Progenitor cell of endocrine pancreas (in vitro differentiated cells): Measurements from ENCODE around the gene GPRIN3. TPM values are rescaled to one million over a fixed set of nuclear protein-coding genes. Genes with fewer than 3 reads are reported as not detected.

Experiments used
- DNase-seq: peaks from one replicate; pipeline ENCODE4 v3.0.0; 2021; ENCODE audit warnings: low spot score; ENCODE audit not compliant: unreplicated experiment
- H3K27ac Mint-ChIP-seq: 2 replicates; pipeline ENCODE4 v1.8.0; 2021; ENCODE audit warnings: mild to moderate bottlenecking, moderate library complexity, mixed read lengths
- H3K27me3 Mint-ChIP-seq: 2 replicates; pipeline ENCODE4 v1.8.0; 2021; ENCODE audit warnings: mixed read lengths
- H3K36me3 Mint-ChIP-seq: 2 replicates; pipeline ENCODE4 v1.8.0; 2022; ENCODE audit warnings: mixed read lengths; ENCODE audit not compliant: insufficient read depth
- H3K4me1 Mint-ChIP-seq: 2 replicates; pipeline ENCODE4 v1.8.0; 2021; ENCODE audit warnings: low read depth, mixed read lengths
- H3K4me3 Mint-ChIP-seq: 2 replicates; pipeline ENCODE4 v1.8.0; 2021; ENCODE audit warnings: low read depth, mild to moderate bottlenecking, moderate library complexity, mixed read lengths
- H3K9me3 Mint-ChIP-seq: 2 replicates; pipeline ENCODE4 v1.8.0; 2021; ENCODE audit warnings: low read depth, mixed read lengths
- CTCF ChIP-seq: fragments of 200-600 bp; sonication (generic); IDR thresholded peaks from one replicate; pipeline ENCODE4 v1.5.0; 2021; ENCODE audit warnings: antibody characterized with exemption, mild to moderate bottlenecking; ENCODE audit not compliant: unreplicated experiment
- total RNA-seq: library from RNA; stranded (reverse); gene quantifications from 2 replicates; pipeline ENCODE4 v1.2.1, GENCODE V29; 2021

GPRIN3 gene
- total RNA-seq, 1 donor from 2014 or later = 16.0 TPM

GRCh38 chr4:89243733-89244252, 63.8 kb downstream of the GPRIN3 start:
- peaks cover 41% of the 10 kb centered on the region for H3K4me1 Mint-ChIP-seq
- no peak for TF ChIP-seq CTCF
- no peaks in the 10 kb centered on the region for H3K9me3 Mint-ChIP-seq
- no peak overlapping the region for H3K4me3 Mint-ChIP-seq
- H3K27me3 Mint-ChIP-seq = no peaks in the 10 kb centered on the region
- peak overlapping the region; percentile 91 for H3K27ac Mint-ChIP-seq
- peaks cover 11% of the 10 kb centered on the region for H3K36me3 Mint-ChIP-seq
- no peak for DNase-seq

GRCh38 chr4:89242864-89243732, 64.5 kb downstream of the GPRIN3 start:
- Mint-ChIP-seq H3K4me1 (peaks cover 34% of the 10 kb centered on the region), H3K4me3 (peak overlapping the region; percentile 27), H3K27me3 (no peaks in the 10 kb centered on the region), H3K36me3 (peaks cover 8% of the 10 kb centered on the region), H3K9me3 (no peaks in the 10 kb centered on the region), H3K27ac (peak overlapping the region; percentile 91)
- TF ChIP-seq CTCF = no peak
- DNase-seq = no peak

- Mint-ChIP-seq H3K27me3 (no peaks in the 10 kb centered on the region), H3K36me3 (peaks cover 1% of the 10 kb centered on the region), H3K4me1 (peaks cover 31% of the 10 kb centered on the region), H3K27ac (no peak overlapping the region), H3K4me3 (no peak overlapping the region), H3K9me3 (no peaks in the 10 kb centered on the region)
- no peak for TF ChIP-seq CTCF
- DNase-seq = no peak
These were observed 65.4 kb downstream of the GPRIN3 start for GRCh38 chr4:89242216-89242615.

- Mint-ChIP-seq H3K4me1 (peaks cover 2% of the 10 kb centered on the region), H3K4me3 (no peak overlapping the region), H3K9me3 (peaks cover 9% of the 10 kb centered on the region), H3K27me3 (no peaks in the 10 kb centered on the region), H3K27ac (no peak overlapping the region), H3K36me3 (peaks cover 4% of the 10 kb centered on the region)
- no peak for TF ChIP-seq CTCF
- DNase-seq = no peak
These were observed 77.3 kb downstream of the GPRIN3 start for GRCh38 chr4:89230271-89230670.

- Mint-ChIP-seq H3K27me3 (no peaks in the 10 kb centered on the region), H3K9me3 (peaks cover 7% of the 10 kb centered on the region), H3K4me3 (no peak overlapping the region), H3K4me1 (peaks cover 14% of the 10 kb centered on the region), H3K27ac (peak overlapping the region; percentile 73), H3K36me3 (peaks cover under 1% of the 10 kb centered on the region)
- peak; percentile 87 for TF ChIP-seq CTCF
- peak; percentile 63 for DNase-seq
These were observed 80.7 kb downstream of the GPRIN3 start for GRCh38 chr4:89226665-89227574.
